ENCODE results near the gene HSPA12A.
A peak's percentile ranks its signal among the peaks of the same experiment; 100 is the strongest.

The HSPA12A gene, protein sequence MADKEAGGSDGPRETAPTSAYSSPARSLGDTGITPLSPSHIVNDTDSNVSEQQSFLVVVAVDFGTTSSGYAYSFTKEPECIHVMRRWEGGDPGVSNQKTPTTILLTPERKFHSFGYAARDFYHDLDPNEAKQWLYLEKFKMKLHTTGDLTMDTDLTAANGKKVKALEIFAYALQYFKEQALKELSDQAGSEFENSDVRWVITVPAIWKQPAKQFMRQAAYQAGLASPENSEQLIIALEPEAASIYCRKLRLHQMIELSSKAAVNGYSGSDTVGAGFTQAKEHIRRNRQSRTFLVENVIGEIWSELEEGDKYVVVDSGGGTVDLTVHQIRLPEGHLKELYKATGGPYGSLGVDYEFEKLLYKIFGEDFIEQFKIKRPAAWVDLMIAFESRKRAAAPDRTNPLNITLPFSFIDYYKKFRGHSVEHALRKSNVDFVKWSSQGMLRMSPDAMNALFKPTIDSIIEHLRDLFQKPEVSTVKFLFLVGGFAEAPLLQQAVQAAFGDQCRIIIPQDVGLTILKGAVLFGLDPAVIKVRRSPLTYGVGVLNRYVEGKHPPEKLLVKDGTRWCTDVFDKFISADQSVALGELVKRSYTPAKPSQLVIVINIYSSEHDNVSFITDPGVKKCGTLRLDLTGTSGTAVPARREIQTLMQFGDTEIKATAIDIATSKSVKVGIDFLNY

GRCh38 chr10:116742367-116743265 lies at the start of gene HSPA12A:
Gene HSPA12A, minus strand, starts transcription at chr10:116742566. Its CDS starts 97 bp downstream, at chr10:116742469.
- DNase-seq (peak; percentile 59), ATAC-seq (peak; percentile 81)
- H3K4me3 Mint-ChIP-seq, result peak within 1 kb of the TSS; percentile 17
- H3K36me3 Mint-ChIP-seq (ENCODE audit: low read depth), result no peaks in the 10 kb centered on the region
- no peak within 1 kb of the TSS for H3K27ac Mint-ChIP-seq
- peaks cover 67% of the 10 kb centered on the region for H3K27me3 Mint-ChIP-seq
- no peaks in the 10 kb centered on the region for H3K9me3 Mint-ChIP-seq
- H3K4me1 Mint-ChIP-seq, result peaks cover 4% of the 10 kb centered on the region

DNA sequence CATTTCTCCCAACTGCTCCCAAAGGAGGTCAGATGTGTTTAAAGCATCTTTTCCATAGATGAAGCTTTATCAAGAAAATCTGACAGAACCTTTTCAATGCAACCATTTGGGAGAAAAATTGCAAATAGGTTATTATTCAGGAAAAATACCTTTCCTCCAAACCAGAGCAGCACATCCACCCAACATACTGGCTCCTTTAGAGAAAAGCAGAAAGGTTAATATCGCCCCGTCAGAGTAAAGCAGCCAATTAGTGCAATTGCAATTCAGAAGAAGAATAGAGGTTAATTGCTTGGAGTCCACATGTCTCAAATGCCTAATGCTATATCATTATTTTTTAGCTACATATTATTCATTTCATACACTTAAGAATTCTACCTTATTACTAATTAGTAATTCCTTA lies 48.9 kb upstream of the HSPA12A start:
- DNase-seq, result no peak
- no peaks in the 10 kb centered on the region for H3K9me3 Mint-ChIP-seq
- peaks cover 17% of the 10 kb centered on the region for H3K4me1 Mint-ChIP-seq
- no peak overlapping the region for H3K27ac Mint-ChIP-seq
- H3K27me3 Mint-ChIP-seq, result peaks cover 21% of the 10 kb centered on the region
- no peak overlapping the region for H3K4me3 Mint-ChIP-seq
- ATAC-seq, result no peak
- H3K36me3 Mint-ChIP-seq (ENCODE audit: low read depth), result no peaks in the 10 kb centered on the region

GRCh38 chr10:116787893-116788665 lies 45.7 kb upstream of the HSPA12A start:
- ATAC-seq (peak; percentile 75), DNase-seq (peak; percentile 84)
- peaks cover 19% of the 10 kb centered on the region for H3K4me1 Mint-ChIP-seq
- peaks cover 22% of the 10 kb centered on the region for H3K27me3 Mint-ChIP-seq
- H3K36me3 Mint-ChIP-seq (ENCODE audit: low read depth), result no peaks in the 10 kb centered on the region
- no peaks in the 10 kb centered on the region for H3K9me3 Mint-ChIP-seq
- peak overlapping the region; percentile 28 for H3K4me3 Mint-ChIP-seq
- no peak overlapping the region for H3K27ac Mint-ChIP-seq

- Mint-ChIP-seq H3K4me3 (peak overlapping the region; percentile 33), H3K9me3 (no peaks in the 10 kb centered on the region), H3K27me3 (peaks cover 17% of the 10 kb centered on the region), H3K4me1 (peaks cover 19% of the 10 kb centered on the region), H3K36me3 (ENCODE audit: low read depth) (no peaks in the 10 kb centered on the region), H3K27ac (no peak overlapping the region)
- DNase-seq (no peak), ATAC-seq (peak; percentile 30)
Observed at GRCh38 chr10:116787053-116787659, 44.8 kb upstream of the HSPA12A start.

DNA sequence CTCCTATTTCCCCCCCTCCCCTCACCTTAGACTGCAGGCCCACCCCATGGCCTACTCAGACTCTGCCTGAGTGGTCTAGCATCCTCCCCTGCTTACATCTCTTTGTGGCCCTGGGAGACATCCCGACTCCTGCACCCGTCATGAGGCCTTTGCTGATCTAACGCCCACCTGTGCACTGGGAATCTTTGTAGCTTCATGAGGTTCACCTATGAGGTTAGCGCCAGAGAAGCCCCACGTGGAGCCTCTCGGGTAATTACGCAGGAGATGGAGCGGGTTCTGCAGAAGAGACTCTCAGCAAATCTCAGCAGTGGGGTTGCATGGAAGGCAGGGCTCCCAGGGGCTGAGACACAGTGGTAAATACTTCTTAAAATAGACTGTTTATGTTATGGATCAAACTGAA lies 43.5 kb upstream of the HSPA12A start:
- Mint-ChIP-seq H3K27me3 (peaks cover 15% of the 10 kb centered on the region), H3K4me1 (peaks cover 19% of the 10 kb centered on the region), H3K27ac (no peak overlapping the region), H3K9me3 (no peaks in the 10 kb centered on the region), H3K36me3 (ENCODE audit: low read depth) (no peaks in the 10 kb centered on the region), H3K4me3 (no peak overlapping the region)
- ATAC-seq (no peak), DNase-seq (no peak)

GRCh38 chr10:116785282-116785681 lies 42.9 kb upstream of the HSPA12A start:
- Mint-ChIP-seq H3K4me1 (peaks cover 19% of the 10 kb centered on the region), H3K4me3 (no peak overlapping the region), H3K9me3 (no peaks in the 10 kb centered on the region), H3K27ac (no peak overlapping the region), H3K36me3 (ENCODE audit: low read depth) (no peaks in the 10 kb centered on the region), H3K27me3 (peaks cover 10% of the 10 kb centered on the region)
- ATAC-seq (no peak), DNase-seq (no peak)

DNA sequence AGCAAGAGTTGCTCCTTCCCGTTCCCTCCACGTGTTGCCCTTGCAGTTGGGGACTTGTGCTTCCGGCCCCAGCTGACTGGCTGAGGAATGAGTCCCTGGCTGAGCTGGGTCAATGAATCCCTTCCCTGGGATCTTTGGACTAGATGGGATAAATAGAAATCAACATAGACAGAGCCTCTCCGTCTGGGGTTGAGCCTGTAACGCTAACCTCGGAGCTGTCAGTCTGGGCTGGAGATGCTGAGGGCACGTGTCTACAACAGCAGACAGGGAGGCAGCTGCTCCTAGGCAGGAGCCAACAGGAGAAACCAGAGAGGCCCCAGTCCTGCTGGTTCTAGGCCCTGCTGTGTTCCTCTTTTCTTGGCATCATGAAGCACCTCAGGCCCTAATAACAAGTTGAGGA lies 42.3 kb upstream of the HSPA12A start:
- Mint-ChIP-seq H3K4me1 (peaks cover 19% of the 10 kb centered on the region), H3K4me3 (no peak overlapping the region), H3K27ac (no peak overlapping the region)

DNA sequence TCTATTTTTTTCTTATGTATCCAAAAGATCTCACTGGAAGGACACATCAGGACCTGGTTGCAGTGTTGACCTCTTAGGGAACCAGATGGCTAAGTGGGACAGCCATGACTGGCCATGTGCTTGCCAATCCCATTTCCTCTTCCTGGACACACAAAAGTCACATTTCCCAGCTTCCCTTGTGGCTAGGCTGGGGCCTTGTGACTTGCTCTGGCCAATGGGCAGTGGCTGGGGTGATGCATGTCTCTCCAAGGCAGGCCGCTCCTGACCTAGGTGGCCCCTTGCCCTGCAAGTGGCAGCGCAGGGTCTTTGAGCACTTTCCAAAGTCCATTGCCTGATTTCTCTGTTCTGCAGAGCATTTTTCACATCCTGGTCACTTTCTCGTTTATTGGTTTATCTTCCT lies 41.7 kb upstream of the HSPA12A start:
- Mint-ChIP-seq H3K36me3 (ENCODE audit: low read depth) (no peaks in the 10 kb centered on the region), H3K4me1 (peaks cover 19% of the 10 kb centered on the region), H3K4me3 (no peak overlapping the region), H3K27ac (no peak overlapping the region), H3K27me3 (peaks cover 10% of the 10 kb centered on the region), H3K9me3 (no peaks in the 10 kb centered on the region)
- ATAC-seq, result no peak
- DNase-seq, result no peak

More for the DNA sequence above, 42.3 kb upstream of the HSPA12A start:
- DNase-seq (no peak), ATAC-seq (no peak)
- Mint-ChIP-seq H3K9me3 (no peaks in the 10 kb centered on the region), H3K36me3 (ENCODE audit: low read depth) (no peaks in the 10 kb centered on the region), H3K27me3 (peaks cover 10% of the 10 kb centered on the region)

DNA sequence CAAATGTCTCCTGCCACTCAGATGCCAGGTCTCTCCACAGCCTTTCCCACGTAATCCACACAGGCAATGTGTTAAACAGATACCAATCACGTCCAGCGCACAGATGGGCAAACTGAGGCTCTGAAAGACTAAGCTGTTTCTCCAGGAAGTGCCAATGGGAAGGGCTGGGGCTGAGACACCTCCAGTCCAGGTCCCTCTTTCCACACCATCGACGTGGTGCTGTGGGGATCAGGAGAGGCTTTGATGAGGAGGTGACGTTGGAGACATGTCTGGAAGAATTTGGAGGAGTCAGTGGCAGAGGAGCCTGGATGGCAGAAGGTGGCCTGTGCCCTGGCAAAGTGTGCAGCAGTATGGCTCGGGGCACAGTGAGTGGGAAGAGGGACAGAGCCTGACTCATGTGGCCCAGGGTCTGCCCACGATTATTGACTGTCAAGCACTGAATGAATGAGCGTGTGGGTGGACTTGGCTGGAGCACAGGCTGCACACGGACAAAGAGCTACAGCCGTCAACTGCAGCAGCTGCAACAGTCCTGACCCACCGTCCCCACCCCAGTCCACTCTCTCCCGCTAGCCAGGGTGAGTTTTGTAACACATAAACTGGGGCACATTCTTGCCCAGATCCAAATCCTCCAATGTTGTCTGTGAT lies 40.8 kb upstream of the HSPA12A start:
- no peak overlapping the region for H3K27ac Mint-ChIP-seq
- H3K9me3 Mint-ChIP-seq, result no peaks in the 10 kb centered on the region
- no peaks in the 10 kb centered on the region for H3K36me3 Mint-ChIP-seq (ENCODE audit: low read depth)
- peaks cover 16% of the 10 kb centered on the region for H3K4me1 Mint-ChIP-seq
- no peak overlapping the region for H3K4me3 Mint-ChIP-seq
- DNase-seq (no peak), ATAC-seq (no peak)
- peaks cover 11% of the 10 kb centered on the region for H3K27me3 Mint-ChIP-seq

- H3K9me3 Mint-ChIP-seq, result no peaks in the 10 kb centered on the region
- H3K4me3 Mint-ChIP-seq, result no peak overlapping the region
- peaks cover 3% of the 10 kb centered on the region for H3K4me1 Mint-ChIP-seq
- H3K27ac Mint-ChIP-seq, result no peak overlapping the region
- peaks cover 7% of the 10 kb centered on the region for H3K27me3 Mint-ChIP-seq
- no peaks in the 10 kb centered on the region for H3K36me3 Mint-ChIP-seq (ENCODE audit: low read depth)
- no peak for DNase-seq
- ATAC-seq, result no peak
Observed at GRCh38 chr10:116781370-116781884, 39.1 kb upstream of the HSPA12A start.

GRCh38 chr10:116780691-116781205 lies 38.4 kb upstream of the HSPA12A start:
- peaks cover 7% of the 10 kb centered on the region for H3K27me3 Mint-ChIP-seq
- no peak for ATAC-seq
- no peak for DNase-seq
- no peaks in the 10 kb centered on the region for H3K36me3 Mint-ChIP-seq (ENCODE audit: low read depth)
- H3K4me3 Mint-ChIP-seq, result no peak overlapping the region
- H3K27ac Mint-ChIP-seq, result no peak overlapping the region
- no peaks in the 10 kb centered on the region for H3K9me3 Mint-ChIP-seq
- H3K4me1 Mint-ChIP-seq, result peaks cover 3% of the 10 kb centered on the region

DNA sequence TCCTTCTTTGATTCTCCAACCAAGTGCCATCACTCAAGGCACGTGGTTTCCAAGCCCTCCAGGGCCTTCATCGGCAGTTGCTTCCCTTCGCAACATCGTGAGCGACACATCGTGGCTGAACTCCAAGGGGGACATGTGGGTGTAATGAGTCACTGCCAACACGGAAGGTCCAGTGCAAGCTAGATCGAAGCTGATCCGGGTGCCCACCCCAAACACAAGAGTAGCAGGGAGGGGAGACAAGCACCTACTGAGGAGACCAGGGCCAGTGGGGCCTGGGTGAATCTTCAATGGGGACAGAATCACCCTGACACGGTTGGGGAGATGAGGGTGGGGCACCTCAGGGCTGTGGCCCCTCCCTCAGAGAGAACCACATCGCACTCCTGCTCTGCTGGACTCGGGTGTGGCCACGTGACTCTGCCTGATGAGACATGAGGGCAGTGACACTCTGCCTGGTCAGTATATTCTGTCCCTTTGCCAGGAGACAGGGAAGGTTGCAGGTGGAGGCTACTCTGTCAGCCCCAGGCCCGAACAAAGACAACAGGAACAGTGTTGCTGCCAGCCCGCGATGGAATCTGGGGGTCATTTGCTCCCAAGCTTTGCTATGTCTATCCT lies 36.8 kb upstream of the HSPA12A start:
- Mint-ChIP-seq H3K4me3 (no peak overlapping the region), H3K4me1 (peaks cover 3% of the 10 kb centered on the region), H3K27ac (no peak overlapping the region), H3K27me3 (peaks cover 9% of the 10 kb centered on the region), H3K9me3 (no peaks in the 10 kb centered on the region), H3K36me3 (ENCODE audit: low read depth) (no peaks in the 10 kb centered on the region)
- no peak for ATAC-seq
- DNase-seq, result no peak
